22Rv1 (cell line): ENCODE data around the gene CHRNA10.
"Not testable (repeated sequence)": the region's sequence is repeated elsewhere in the genome, so short reads cannot be mapped to it uniquely, and the experiment has no call there.

Experiments
- H3K27ac ChIP-seq: fragments of 450-650 bp; 2 replicates; pipeline ENCODE4 v1.5.1; 2017
- ZFX ChIP-seq: fragments of 450-650 bp; IDR thresholded peaks from 2 replicates; pipeline ENCODE4 v1.6.1; 2017; ENCODE audit warnings: antibody characterized with exemption, borderline replicate concordance
- TF ChIP-seq, protein P1 (sequence below): fragments of 450-650 bp; IDR thresholded peaks from 2 replicates; pipeline ENCODE4 v1.5.1; 2017; ENCODE audit warnings: mild to moderate bottlenecking

The CHRNA10 gene

DNA sequence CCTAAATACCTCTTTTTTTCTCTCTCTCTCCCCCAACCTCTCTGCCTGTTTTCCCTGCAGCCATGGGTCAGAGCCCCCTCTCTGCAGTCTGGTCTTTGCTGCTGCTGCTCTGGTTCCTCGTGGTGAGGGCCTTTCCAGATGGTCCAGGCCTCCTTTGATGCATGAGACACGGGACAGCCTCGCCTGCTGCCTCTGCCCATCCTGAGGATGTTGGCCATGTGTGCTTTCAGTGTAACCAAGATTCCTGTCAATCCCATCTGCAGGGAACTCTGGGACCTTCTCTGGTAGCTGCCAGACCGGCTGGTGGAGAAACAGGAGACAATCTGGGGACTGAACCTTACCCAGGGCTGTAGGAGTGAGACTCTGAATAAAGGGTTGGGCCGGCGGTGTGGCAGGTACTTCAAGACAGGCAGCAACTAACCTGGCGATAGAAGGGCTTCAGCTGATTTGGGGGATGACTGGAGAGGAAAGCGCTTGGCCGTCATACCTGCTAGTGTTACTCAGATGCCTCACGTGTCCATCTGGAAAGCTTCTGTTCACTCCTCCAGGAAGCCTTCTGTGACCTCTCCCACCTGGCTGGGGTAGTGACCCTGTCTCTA is 7.1 kb downstream of the CHRNA10 start:
- TF ChIP-seq, protein P1, sequence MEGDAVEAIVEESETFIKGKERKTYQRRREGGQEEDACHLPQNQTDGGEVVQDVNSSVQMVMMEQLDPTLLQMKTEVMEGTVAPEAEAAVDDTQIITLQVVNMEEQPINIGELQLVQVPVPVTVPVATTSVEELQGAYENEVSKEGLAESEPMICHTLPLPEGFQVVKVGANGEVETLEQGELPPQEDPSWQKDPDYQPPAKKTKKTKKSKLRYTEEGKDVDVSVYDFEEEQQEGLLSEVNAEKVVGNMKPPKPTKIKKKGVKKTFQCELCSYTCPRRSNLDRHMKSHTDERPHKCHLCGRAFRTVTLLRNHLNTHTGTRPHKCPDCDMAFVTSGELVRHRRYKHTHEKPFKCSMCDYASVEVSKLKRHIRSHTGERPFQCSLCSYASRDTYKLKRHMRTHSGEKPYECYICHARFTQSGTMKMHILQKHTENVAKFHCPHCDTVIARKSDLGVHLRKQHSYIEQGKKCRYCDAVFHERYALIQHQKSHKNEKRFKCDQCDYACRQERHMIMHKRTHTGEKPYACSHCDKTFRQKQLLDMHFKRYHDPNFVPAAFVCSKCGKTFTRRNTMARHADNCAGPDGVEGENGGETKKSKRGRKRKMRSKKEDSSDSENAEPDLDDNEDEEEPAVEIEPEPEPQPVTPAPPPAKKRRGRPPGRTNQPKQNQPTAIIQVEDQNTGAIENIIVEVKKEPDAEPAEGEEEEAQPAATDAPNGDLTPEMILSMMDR = no peak
- TF ChIP-seq ZFX = no peak
- no peak overlapping the region for H3K27ac ChIP-seq

DNA sequence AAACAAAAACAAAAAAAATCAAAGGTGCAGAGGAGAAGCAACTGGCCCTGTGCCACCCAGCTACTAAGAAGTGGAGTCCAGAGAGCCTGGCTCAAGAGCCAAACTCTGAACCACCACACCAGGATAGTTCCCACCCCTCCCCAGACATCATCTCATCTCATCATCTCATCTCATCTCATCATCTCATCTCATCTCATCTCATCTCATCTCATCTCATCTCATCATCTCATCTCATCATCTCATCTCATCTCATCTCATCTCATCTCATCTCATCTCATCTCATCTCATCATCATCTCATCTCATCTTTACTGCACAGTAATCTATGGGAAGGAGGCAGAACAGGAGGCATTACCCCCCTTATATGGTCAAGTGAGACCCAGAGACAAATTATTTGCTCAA is 8.3 kb downstream of the CHRNA10 start:
- no peak for TF ChIP-seq ZFX
- TF ChIP-seq, protein P1 = no peak
- H3K27ac ChIP-seq = no peak overlapping the region

DNA sequence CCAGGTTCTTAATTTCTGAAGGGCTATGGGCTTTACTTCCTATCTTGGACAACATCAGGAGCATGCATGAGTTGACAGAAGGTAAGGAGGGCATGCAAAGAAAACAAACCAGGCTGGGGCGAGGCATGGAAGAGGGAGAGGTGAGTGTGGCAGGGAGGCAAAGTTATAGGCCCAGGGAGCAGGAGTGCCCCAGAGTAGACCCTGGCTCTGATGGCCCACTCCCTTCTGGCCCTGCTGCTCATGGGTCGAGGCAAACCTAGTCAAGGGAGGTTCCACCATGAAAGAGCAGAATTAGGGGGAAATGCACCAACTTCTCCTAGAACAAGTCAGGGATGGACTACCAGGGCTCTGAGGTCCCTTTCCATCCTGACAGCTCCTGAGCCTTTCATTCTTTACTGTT is 10.2 kb downstream of the CHRNA10 start:
- no peak overlapping the region for H3K27ac ChIP-seq
- TF ChIP-seq, protein P1 = no peak
- no peak for TF ChIP-seq ZFX

DNA sequence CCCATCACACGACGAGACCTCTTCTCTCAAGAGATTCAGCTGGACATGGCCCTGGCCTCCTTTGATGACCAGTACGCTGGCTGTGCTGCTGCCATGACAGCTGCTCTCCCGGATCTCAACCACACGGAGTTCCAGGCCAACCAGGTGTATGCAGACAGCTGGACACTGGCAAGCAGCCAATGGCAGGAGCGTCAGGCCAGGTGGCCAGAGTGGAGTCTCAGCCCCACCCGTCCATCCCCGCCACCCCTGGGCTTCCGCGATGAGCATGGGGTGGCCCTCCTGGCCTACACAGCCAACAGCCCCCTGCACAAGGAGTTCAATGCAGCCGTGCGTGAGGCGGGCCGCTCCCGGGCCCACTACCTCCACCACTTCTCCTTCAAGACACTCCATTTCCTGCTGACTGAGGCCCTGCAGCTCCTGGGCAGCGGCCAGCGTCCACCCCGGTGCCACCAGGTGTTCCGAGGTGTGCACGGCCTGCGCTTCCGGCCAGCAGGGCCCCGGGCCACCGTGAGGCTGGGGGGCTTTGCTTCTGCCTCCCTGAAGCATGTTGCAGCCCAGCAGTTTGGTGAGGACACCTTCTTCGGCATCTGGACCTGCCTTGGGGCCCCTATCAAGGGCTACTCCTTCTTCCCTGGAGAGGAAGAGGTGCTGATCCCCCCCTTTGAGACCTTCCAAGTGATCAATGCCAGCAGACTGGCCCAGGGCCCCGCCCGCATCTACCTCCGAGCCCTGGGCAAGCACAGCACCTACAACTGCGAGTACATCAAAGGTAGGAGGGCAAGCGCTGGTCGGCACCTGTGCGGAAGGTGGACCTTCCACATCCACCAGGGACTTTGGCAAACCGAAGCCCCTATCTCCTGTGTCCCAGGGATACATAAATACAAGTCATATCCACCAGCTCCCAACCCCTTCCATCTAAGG is 11.3 kb downstream of the CHRNA10 start:
- no peak overlapping the region for H3K27ac ChIP-seq

DNA sequence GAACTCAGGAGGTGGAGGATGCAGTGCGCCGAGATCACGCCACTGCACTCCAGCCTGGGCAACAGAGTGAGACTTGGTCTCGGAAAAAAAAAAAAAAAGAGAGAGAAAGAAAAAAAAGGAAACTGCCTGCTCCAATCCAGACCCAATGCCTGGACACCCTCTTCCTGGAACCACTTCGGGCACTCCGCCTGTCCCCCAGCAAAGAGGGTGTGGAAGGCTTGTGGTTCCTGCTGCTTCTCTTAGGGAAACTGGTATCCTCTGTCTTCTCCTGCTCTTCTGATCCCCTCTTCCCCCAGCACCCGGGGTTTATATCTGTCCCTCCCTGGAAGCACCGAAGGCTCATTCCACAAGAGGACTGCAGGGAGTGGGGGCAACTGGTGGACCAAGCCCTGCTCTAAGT is 12.9 kb downstream of the CHRNA10 start:
- no peak overlapping the region for H3K27ac ChIP-seq
- TF ChIP-seq ZFX = no peak
- TF ChIP-seq, protein P1 = no peak

More for the DNA sequence above, 11.3 kb downstream of the CHRNA10 start:
- TF ChIP-seq ZFX = no peak
- TF ChIP-seq, protein P1 = no peak

DNA sequence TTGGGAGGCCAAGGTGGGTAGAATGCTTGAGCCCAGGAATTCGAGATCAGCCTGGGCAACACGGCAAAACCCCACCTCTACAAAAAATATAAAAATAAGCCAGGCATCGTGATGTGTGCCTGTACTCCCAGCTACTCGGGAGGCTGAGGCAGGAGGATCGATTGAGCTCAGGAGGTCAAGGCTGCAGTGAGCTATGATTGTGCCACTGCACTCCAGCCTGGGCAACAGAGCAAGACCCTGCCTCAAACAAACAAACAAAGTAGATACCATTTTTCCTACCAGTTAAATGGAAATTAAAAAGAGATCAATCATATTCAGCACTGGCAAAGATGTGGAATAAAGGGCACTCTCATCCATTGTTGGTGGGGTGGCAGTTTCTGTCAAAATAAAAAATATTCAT is 13.9 kb downstream of the CHRNA10 start:
- H3K27ac ChIP-seq = not testable (repeated sequence)

DNA sequence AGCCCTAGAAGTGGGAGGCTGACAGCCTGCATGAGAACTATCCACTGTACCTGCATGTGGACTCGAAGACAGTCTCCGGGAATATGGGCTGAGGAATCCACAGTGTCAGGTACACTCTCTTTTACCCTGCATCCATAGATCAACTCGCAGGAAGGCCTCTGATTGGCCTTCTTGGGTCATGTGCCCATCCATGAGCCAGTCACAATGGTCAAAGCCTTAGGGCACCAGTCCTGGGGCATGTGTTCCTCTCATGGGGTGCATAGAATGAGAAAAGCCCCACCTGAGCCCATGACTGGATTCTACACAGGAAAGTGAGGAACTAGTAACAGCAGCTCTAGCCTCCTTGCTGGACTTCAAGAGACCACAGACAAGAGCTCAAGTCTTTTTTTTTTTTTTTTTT is 15.6 kb downstream of the CHRNA10 start:
- TF ChIP-seq ZFX = no peak
- TF ChIP-seq, protein P1 = no peak
- H3K27ac ChIP-seq = no peak overlapping the region

DNA sequence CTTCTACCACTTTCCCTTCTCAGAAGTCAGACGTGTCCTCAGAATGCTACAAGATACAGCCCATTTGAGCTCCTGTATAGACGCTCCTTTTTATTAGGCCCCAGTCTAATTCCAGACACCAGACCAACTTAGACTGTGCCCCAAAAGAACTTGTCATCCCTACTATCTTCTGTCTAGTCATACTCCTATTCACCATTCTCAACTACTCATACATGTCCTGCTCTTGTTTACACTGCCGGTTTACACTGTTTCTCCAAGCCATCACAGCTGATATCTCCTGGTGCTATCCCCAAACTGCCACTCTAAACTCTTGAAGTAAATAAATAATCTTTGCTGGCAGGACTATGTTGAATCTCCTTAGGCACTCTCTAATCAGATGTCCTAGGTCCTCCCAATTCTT is 18.7 kb downstream of the CHRNA10 start:
- not testable (repeated sequence) for H3K27ac ChIP-seq

DNA sequence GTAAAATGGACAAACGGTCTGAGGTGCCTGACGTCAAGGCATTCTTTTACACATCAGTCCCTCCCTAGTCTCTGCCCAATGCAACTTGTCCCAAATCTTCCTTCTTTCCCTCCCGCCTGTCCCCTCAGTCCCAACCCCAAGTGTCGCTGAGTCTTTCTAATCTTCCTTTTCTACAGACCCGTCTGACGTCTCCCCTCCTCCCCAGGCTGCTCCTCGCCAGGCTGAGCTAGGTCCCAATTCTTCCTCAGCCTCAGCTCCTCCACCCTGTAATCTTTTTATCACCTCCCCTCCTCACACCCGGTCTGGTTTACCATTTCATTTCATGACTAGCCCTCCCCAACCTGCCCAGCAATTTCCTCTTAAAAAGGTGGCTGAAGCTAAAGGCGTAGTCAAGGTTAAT is 21.8 kb downstream of the CHRNA10 start:
- H3K27ac ChIP-seq = not testable (repeated sequence)

DNA sequence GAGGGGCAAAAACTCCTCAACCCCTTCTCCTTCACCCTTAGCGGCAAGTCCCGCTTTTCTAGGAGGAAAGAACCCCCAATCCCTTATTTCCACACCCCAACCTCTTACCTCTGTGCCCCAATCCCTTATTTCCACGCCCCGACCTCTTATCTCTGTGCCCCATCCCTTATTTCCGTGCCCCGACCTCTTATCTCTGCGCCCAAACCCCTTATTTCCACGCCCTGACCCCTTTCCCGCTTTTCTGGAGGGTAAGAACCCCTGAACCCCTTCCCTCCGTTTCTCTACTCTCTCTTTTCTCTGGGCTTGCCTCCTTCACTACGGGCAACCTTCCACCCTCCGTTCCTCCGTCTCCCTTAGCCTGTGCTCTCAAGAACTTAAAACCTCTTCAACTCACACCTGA is 22.3 kb downstream of the CHRNA10 start:
- H3K27ac ChIP-seq = not testable (repeated sequence)
